Parathyroid adenoma (tissue), 2 donors: ENCODE results near the gene GLRX2.
A peak's percentile ranks its signal among the peaks of the same experiment; 100 is the strongest.

Source experiments
- H2AFZ ChIP-seq: fragments of 300-600 bp; sonication (generic); one replicate; pipeline ENCODE4 v1.7.0; 2017; ENCODE audit warnings: antibody characterized with exemption, mild to moderate bottlenecking
- H3K27ac ChIP-seq: fragments of 300-600 bp; sonication (generic); one replicate; pipeline ENCODE4 v1.7.0; 2017
- H3K27me3 ChIP-seq: fragments of 300-600 bp; sonication (generic); one replicate; pipeline ENCODE4 v1.7.0; 2017; ENCODE audit warnings: low read length; ENCODE audit not compliant: control insufficient read depth, insufficient read depth
- H3K36me3 ChIP-seq: fragments of 300-600 bp; sonication (generic); one replicate; pipeline ENCODE4 v1.7.0; 2017; ENCODE audit warnings: low read length; ENCODE audit not compliant: control insufficient read depth, insufficient read depth
- H3K4me1 ChIP-seq: fragments of 300-600 bp; sonication (generic); one replicate; pipeline ENCODE4 v1.7.0; 2017; ENCODE audit warnings: control low read depth
- H3K4me2 ChIP-seq: fragments of 300-600 bp; sonication (generic); one replicate; pipeline ENCODE4 v1.7.0; 2017; ENCODE audit warnings: low read length
- H3K4me3 ChIP-seq: fragments of 300-600 bp; sonication (generic); one replicate; pipeline ENCODE4 v1.7.0; 2017; ENCODE audit warnings: low read depth, low read length
- H3K79me2 ChIP-seq: fragments of 300-600 bp; sonication (generic); one replicate; pipeline ENCODE4 v1.7.0; 2017; ENCODE audit warnings: control low read depth
- H3K9ac ChIP-seq: fragments of 300-600 bp; sonication (generic); one replicate; pipeline ENCODE4 v1.7.0; 2017; ENCODE audit warnings: mild to moderate bottlenecking
- H3K9me3 ChIP-seq: fragments of 300-600 bp; sonication (generic); one replicate; pipeline ENCODE4 v1.7.0; 2017; ENCODE audit warnings: low read length; ENCODE audit not compliant: control insufficient read depth
- TF ChIP-seq, protein P1 (sequence below): fragments of 300-600 bp; sonication (generic); IDR thresholded peaks from one replicate; pipeline ENCODE4 v1.7.0; 2017; ENCODE audit warnings: antibody characterized with exemption, mild to moderate bottlenecking
- donor health status: primary hyperparathyroidism.

The GLRX2 gene

DNA sequence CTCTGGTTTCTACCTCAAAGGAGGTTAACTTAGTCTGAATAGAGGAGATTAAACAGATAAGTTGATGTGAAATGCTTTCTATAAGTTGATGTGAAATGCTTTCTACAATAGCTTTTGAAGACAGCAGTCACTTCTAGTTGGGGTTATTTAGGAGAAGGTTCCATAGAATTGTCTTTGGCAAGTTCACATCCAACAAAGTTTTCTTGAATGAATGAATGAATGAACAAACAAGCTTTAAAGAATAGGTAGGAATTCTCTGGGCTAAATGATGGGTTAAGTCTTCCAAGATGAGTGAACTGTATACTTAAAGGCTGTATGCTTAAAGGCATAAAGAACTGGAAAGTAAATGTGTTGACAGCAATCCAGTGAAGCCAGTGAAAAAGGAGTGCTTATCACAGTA is 18.5 kb upstream of the GLRX2 start:
- Histone ChIP-seq H3K27me3 (no peaks in the 10 kb centered on the region), H3K9ac (no peak overlapping the region), H3K27ac (no peak overlapping the region), H3K9me3 (no peaks in the 10 kb centered on the region), H3K36me3 (no peaks in the 10 kb centered on the region), H3K79me2 (peaks cover 7% of the 10 kb centered on the region), H3K4me2 (peak overlapping the region; percentile 20), H2AFZ (no peak overlapping the region), H3K4me1 (no peaks in the 10 kb centered on the region), H3K4me3 (no peak overlapping the region)
- TF ChIP-seq, protein P1, sequence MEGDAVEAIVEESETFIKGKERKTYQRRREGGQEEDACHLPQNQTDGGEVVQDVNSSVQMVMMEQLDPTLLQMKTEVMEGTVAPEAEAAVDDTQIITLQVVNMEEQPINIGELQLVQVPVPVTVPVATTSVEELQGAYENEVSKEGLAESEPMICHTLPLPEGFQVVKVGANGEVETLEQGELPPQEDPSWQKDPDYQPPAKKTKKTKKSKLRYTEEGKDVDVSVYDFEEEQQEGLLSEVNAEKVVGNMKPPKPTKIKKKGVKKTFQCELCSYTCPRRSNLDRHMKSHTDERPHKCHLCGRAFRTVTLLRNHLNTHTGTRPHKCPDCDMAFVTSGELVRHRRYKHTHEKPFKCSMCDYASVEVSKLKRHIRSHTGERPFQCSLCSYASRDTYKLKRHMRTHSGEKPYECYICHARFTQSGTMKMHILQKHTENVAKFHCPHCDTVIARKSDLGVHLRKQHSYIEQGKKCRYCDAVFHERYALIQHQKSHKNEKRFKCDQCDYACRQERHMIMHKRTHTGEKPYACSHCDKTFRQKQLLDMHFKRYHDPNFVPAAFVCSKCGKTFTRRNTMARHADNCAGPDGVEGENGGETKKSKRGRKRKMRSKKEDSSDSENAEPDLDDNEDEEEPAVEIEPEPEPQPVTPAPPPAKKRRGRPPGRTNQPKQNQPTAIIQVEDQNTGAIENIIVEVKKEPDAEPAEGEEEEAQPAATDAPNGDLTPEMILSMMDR: no peak

- H3K9ac ChIP-seq: no peak within 1 kb of the TSS
- H3K27ac ChIP-seq: peak within 1 kb of the TSS; percentile 77
- peaks cover 1% of the 10 kb centered on the region for H3K79me2 ChIP-seq
- TF ChIP-seq, protein P1: peak; percentile 79
- no peaks in the 10 kb centered on the region for H3K4me1 ChIP-seq
- no peaks in the 10 kb centered on the region for H3K9me3 ChIP-seq
- peak within 1 kb of the TSS; percentile 82 for H2AFZ ChIP-seq
- H3K36me3 ChIP-seq: no peaks in the 10 kb centered on the region
- H3K4me2 ChIP-seq: peak within 1 kb of the TSS; percentile 96
- H3K27me3 ChIP-seq: no peaks in the 10 kb centered on the region
- peak within 1 kb of the TSS; percentile 85 for H3K4me3 ChIP-seq
Measured at GRCh38 chr1:193121616-193122593, 16.7 kb upstream of the GLRX2 start, which contains the start of gene CDC73. Gene CDC73 (plus strand): TSS chr1:193122031. CDS start chr1:193122201, 170 bp downstream.

DNA sequence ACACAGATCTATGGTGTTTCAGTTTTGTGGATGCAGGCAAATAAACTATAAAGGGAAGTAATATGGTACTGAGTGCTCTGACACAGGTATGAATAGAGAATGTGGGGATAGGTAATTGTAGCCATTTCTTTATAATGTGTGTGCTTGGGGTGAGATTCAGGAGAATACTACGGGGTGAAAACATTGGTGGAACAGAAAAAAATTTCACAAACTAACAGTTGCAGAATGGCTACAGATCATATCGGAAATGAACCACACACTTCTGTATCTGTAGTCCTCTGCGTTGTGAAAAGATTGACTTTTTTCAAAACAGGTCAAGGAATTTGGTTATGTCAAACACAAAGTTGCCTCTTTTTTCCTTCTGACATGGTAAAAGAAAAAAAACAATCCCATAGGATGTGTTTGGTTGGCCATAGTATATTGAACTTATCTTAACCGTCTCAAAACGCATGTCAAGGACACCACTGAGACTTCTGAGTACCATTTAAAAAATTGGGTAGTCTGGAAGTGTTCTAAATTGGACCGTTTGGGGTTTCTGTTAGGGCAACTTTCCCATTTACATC is 15.5 kb upstream of the GLRX2 start:
- TF ChIP-seq, protein P1: no peak
- peak overlapping the region; percentile 82 for H2AFZ ChIP-seq
- H3K36me3 ChIP-seq: no peaks in the 10 kb centered on the region
- H3K9me3 ChIP-seq: no peaks in the 10 kb centered on the region
- H3K4me1 ChIP-seq: no peaks in the 10 kb centered on the region
- no peaks in the 10 kb centered on the region for H3K79me2 ChIP-seq
- H3K4me3 ChIP-seq: peak overlapping the region; percentile 85
- H3K27me3 ChIP-seq: no peaks in the 10 kb centered on the region
- H3K4me2 ChIP-seq: peak overlapping the region; percentile 84
- H3K27ac ChIP-seq: no peak overlapping the region
- no peak overlapping the region for H3K9ac ChIP-seq

DNA sequence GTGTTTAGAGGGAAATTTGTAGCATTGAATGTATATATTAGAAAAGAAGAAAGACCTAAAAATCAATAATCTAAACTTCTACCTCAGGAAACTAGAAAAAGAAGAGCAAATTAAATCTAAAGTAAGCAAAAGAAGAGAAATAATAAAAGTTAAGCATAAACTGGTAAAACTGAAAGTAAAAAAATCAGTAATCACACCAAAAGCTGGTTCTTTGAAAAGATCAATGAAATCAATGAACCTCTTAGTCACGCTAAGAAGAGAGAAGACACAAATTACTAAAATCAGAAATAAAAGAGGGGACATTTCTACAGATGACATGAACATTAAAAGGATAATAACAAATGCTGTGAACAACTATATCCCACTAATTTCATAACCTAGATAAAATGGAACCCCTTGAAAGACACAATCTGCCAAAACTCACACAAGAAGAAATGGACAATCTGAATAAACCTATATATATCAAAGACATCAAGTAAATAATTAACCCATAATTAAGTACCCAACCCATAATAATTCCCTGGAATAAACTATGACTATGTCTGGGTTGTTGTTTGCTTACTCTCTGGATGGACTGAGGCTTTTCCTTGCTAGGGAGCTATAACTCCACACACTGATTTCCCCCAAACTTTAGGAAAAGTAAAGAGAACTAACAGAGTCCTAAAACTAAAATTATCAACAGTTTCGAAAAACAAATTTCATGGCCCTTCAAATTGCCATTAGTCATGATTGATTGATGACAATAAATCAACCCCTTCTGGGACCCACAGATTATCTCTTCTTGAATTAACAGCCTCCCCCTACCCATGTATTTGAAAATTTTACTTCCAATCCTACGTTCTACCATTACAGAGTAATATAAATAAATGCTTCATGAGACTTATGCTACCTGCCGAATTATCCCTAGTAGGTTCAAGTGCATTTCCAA is 13.9 kb upstream of the GLRX2 start:
- H3K9me3 ChIP-seq: no peaks in the 10 kb centered on the region

More for the DNA sequence above, 13.9 kb upstream of the GLRX2 start:
- Histone ChIP-seq H3K27me3 (no peaks in the 10 kb centered on the region), H3K4me2 (no peak overlapping the region), H3K27ac (no peak overlapping the region), H3K79me2 (no peaks in the 10 kb centered on the region), H3K4me1 (no peaks in the 10 kb centered on the region), H3K36me3 (no peaks in the 10 kb centered on the region), H3K4me3 (no peak overlapping the region), H2AFZ (no peak overlapping the region), H3K9ac (no peak overlapping the region)
- TF ChIP-seq, protein P1: no peak
